WI38 (cell line): ENCODE data around the gene KRT76.

ENCODE experiments used
- H3K4me3 ChIP-seq: 2 replicates; pipeline ENCODE4 v1.5.1; 2011; ENCODE audit warnings: low read depth, mild to moderate bottlenecking, control low read depth, low read length
- TF ChIP-seq, protein P1 (sequence below): IDR thresholded peaks from 2 replicates; pipeline ENCODE4 v1.5.1; 2012; ENCODE audit warnings: low read depth, mild to moderate bottlenecking, control low read depth, low read length

KRT76 gene

DNA sequence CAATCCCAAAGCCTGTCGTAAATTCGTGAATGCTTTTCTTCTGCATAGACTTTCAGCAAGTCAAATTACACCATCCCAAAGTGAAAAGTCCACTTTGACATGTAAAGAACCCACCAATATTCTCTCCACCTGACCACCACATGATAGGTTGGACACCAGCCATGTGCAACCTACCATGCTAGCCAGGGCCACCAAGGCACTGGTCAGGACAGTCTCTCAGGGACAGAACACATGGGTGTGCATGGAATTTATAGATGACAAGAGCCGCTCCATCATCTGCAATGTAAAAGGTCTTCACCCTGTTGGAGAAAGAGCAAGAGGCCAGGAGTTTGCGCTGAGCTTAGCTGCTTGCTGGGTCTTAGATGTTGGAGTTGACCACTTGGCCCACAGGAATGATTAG lies 5.4 kb upstream of the KRT76 start:
- TF ChIP-seq, protein P1, sequence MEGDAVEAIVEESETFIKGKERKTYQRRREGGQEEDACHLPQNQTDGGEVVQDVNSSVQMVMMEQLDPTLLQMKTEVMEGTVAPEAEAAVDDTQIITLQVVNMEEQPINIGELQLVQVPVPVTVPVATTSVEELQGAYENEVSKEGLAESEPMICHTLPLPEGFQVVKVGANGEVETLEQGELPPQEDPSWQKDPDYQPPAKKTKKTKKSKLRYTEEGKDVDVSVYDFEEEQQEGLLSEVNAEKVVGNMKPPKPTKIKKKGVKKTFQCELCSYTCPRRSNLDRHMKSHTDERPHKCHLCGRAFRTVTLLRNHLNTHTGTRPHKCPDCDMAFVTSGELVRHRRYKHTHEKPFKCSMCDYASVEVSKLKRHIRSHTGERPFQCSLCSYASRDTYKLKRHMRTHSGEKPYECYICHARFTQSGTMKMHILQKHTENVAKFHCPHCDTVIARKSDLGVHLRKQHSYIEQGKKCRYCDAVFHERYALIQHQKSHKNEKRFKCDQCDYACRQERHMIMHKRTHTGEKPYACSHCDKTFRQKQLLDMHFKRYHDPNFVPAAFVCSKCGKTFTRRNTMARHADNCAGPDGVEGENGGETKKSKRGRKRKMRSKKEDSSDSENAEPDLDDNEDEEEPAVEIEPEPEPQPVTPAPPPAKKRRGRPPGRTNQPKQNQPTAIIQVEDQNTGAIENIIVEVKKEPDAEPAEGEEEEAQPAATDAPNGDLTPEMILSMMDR, result no peak
- no peak overlapping the region for H3K4me3 ChIP-seq

DNA sequence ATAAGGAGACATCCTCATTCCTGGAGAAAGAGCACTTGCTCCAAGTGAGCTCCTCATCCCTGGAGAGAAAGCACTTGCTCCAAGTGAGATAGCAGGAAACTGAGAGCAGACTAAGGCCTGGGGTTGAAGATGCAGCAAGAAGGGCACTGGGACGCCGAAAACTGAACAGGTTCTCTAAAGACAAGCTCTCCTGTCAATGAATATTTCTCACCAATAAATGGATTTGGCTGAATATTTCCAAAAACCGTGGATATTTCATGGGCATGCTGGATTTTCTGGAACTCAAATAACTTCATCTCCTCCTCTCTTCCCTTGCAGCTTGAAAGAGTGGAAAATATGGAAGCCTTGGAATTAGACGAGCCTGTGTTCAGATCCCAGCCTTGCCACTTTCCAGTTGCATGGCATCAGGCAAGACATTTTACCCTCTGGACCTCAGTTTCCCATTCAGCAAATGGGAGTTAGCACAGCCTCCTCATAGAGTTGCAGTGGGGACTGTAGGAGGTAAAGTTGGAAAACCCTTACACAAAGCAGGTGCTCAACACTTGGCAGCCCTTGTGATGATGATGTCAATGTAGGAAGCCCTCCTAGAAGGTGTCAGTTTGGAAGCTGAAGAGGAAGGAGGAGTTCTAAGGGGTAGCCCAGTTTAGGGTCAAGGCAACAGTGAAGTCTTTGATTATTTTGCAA lies 4.4 kb upstream of the KRT76 start:
- TF ChIP-seq, protein P1, result no peak
- no peak overlapping the region for H3K4me3 ChIP-seq

DNA sequence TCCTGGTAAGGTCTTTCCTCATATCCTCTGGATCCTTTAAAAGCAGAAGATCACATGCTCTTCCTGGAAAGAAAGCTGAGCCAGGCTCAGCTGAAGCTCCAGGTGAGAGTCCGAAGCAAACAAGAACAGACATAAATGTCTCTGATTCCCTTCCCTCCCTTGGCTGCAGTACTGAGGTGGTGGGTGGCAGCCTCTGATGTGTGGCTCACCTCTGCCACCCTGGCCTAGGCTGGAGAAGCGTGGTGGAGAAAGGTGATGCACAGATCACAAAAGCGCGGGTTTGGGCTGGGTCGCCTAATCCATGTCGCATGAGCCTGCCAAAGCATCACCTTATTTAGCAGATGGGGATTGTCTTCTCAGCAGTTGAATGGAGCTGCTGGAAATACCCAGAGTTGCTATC lies 2.8 kb upstream of the KRT76 start:
- TF ChIP-seq, protein P1, result no peak
- no peak overlapping the region for H3K4me3 ChIP-seq

DNA sequence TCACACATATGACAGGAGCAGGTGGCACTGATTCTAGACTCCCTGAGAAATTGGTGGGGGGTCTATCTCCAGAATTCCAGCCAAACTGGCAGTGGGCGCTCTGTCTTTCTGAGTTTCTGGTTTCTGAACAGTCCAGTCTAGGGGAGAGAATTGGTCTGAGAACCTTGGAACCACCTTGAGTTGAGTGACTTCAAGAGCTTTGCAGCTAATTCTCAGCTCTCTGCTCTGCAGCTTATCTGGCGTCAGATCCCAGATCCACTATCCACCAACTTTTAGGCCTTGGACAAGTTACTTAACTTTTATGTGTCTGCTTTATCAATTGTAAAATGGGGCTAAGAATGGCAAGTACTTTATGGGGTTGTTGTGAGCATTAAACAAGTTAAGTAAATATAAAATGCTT lies 1.7 kb upstream of the KRT76 start:
- TF ChIP-seq, protein P1, result no peak

DNA sequence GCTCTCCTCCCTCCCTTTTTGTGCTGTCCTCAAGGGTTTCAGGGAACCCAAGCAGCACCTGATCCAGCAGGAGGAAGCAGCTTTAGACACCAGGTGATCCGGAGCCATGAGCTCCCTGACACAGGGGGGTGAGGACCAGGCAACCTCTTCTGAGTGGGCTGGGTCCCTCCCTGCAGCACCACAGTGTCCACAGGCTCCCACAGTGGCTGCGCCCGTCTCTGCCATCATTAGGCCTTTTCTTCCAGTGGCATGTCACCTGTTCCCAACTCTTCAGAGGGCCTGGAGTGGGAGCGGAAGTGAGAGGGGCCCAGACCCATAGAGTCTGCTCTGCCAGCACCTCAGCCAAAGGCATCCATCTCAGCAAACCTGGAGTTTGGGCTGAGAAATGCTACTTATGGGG lies 421 bp upstream of the KRT76 start:
- H3K4me3 ChIP-seq, result no peak overlapping the region
- TF ChIP-seq, protein P1, result no peak

More for the DNA sequence above, 1.7 kb upstream of the KRT76 start:
- no peak overlapping the region for H3K4me3 ChIP-seq

DNA sequence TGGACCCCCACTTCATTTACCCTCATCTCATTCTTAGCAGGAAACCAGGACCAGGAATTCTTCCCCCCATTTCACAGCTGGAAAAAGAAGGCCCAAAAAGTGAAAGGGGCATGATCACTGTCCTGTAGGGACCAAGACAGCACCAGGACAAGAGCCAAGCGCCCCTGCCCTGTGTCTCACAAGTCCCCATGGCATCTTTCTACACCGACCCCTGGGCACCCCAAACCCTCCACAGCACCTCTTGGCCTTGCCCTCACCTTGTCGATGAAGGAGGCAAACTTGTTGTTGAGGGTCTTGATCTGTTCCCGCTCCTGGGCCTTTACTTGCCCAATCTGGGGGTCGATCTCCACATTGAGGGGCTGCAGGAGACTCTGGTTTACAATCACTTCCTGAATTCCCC lies 710 bp downstream of the KRT76 start:
- TF ChIP-seq, protein P1, result no peak
- no peak overlapping the region for H3K4me3 ChIP-seq

DNA sequence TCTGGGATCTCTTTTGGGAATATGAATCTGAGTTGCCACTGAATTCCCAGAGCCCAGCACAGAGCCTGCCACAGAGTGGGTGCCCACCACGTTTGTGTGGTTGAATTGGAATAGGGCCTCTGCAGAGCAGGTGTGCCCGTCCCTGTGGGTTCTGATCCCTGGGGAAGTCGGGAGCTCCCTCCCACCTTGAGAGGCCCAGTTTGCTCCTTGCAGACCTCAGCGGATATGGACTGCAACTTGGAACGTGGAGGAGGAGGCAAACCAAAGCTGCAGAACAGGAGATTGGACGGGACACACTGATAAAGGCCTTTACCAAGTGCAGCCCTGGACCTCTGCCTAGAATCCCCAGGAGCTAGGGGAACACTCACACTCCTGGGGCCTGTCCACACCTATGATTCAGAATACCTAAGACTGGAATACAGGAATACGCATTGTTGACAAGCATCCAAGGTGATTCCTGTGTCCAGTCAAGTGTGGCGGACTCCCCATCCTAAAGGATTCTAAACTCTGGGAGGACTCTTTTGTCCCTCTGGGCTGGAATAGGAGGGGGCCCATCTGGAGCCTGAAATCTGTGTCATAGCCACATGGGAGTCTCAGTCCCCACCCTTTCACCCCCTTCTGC lies 2.4 kb downstream of the KRT76 start:
- TF ChIP-seq, protein P1, result no peak
- H3K4me3 ChIP-seq, result no peak overlapping the region
